Inflammatory macrophage (primary cell): ENCODE results near the gene DNASE1L3.

Experiments used
- DNase-seq, 2 donors: peaks; one replicate each; pipeline ENCODE4 v3.0.0-alpha.2; 2020 to 2022

Gene DNASE1L3

DNA sequence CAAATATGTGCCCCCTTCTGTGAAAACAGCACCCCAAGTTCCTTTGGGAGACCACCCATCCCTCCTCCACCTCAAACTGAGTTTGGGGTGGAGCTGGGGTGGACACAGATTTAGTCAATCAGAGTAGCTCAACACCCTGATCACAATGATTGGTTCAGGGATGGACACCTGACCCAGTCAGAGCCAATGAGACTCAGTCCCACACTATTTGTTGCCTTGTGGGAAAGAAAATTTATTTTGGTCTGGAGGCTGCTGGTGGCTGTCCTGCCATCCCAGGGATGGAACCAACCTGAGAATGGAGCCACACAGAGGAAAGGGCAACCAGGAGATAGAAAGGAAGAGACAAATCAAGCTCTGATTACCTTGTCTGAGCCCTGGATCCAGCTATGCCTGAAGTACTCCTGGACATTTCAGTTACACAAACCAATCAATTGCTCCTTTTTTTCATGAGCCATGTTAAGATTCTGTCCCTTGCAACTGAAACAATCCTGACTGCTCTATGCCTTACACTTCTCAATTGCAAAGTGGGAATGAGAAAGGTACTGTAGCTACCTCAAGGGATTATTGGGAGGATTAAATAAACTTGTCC lies 10.6 kb downstream of the DNASE1L3 start:
- DNase-seq, result no peak

DNA sequence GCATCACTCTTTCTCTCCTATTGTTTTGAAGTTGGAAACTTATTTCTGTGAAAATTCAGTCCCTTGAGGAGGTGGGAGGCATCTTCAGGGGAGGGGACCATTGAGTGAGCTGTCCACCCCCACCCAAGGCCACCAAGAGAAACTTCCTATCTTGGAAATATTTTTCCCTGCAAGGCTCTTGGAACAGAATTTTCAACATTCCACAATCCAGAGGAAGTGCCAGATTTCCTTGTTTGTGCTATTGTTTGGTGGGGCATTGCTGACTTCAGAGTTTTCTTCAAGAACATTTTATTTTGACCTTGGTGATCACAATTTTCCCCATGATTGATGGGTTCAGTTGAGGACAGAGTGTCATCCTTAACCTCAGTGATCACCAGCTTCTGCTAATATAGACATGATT lies 12.0 kb downstream of the DNASE1L3 start:
- DNase-seq, result no peak

DNA sequence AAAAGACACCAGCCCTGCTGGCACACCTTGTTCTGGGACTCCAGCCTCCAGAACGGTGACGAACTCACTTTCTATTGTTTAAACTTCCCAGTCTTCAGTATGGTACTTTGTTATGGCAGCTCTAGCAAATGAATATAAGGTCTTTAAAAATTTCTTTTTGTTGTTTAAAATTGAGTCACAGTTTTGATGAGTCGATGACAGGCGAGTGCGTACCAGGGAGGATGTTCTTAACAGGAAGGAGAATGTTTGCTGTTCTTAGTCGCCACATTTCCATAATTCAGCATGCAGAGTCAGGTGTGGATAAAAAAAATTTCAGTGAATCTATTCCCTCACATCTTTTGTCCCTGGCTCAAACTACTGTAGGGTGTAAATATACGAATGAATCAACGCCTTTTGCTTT lies 12.4 kb downstream of the DNASE1L3 start:
- DNase-seq, result no peak

DNA sequence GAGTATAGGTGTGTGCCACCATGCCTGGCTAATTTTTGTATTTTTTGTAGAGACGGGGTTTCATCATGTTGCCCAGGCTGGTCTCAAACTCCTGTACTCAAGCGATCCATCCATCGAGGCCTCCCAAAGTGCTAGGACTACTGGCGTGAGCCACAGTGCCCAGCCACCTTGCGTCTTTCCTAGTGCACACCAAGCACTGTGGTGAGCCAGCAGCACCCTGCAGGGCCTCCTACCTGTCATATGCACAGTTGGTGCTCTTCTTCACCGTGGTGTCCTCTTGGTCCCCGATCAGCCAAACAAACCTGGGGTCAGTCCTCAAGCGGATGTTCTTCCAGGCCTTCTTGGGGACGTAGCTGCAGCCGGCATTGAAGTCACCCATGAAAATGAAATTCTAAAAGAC lies 13.2 kb downstream of the DNASE1L3 start:
- no peak for DNase-seq

DNA sequence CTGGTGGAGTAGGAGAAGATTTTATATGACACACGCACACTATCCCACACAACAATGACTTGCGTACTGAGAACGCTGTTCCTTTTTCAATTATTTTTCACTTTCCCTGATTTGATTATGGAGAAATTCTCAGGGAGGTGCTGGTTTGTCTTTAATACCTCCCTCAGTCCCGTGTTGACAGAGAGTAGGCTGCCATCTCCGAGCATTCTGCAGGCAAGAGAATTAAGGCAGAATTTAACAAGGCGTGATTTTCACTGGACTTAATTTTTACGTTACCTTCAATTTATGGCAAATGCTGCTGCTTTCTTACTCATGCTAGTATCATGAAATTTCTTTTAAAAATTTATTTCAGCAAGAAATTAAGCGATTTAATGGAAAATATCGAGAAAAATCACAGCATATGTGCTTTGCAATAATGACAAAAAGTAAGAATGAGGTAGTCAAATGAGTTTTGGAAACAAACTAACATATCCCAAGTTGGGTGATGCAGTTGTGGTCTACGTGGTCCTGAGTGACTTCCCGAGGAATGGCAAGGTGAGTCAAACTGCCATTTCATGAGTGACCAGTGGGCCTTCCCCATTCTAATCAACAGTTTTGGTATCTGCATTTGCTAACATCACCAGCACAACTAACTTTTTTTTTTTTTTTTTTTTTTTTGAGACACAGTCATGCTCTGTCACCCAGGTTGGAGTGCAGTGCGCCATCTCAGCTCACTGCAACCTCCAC lies 16.9 kb downstream of the DNASE1L3 start:
- no peak for DNase-seq

DNA sequence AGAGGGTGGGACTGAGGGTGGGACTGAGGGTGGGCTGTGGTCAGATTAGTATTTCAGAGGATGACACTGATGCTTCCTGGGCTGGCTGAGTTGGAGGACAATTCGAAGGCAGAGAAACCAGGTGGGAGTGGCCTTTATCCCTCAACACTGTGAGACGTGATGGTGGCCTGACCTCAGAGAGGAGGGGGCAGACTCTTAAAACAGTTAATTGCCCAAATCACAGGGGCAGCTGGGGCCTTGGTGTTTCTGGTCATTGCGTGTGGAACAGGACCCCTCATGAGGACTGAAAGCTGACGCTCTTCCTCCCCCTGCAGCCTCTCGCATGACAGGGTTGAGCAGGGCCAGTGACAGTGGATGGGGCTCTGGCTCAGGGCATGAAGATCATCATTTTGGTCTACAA lies 18.7 kb downstream of the DNASE1L3 start:
- no peak for DNase-seq

DNA sequence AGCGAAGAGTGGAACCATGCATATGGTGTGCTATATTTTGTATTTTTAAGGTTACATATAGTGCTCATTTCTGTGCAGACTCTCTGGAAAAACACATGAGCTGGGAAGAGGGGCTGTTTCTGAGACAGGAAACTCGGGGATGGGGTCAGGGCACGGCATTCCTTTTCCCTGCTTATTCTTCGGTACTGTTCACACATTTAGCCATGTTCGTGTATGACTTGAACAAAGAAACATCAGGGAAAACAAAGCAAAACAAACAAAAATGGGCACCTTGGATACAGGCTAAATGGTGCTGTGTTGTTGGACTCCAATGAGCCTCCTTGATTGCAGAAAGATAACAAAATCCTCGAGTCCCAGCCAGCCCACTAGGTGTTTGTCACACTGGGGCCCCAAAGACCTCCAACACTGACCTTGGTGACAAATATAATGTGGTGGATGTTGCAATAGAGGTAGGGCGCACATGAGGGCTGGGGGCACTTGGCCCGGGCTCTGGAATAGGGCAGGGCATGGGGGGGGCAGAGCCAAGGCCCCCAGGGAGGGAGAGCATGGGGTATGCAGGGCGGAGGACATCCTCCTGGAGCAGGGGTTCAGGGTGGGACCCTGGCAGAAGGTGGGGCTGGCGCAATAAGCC lies 19.3 kb downstream of the DNASE1L3 start:
- no peak for DNase-seq

DNA sequence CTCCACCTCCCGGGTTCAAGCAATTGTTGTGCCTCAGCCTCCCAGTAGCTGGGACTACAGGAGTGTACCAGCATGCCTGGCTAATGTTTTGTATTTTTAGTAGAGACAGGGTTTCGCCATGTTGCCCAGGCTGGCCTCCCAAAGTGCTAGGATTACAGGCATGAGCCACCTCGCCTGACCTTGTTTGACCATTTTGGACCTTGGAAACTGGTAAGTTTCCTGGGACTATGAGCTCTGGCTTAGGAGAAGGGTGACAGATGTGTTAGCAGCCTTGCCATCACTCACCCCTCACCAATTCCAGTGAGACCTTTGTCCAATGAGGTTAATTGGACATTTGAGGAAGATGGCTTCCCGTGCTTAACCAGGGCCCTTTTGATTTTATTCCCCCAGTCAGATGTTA lies 19.9 kb downstream of the DNASE1L3 start:
- DNase-seq, result no peak

DNA sequence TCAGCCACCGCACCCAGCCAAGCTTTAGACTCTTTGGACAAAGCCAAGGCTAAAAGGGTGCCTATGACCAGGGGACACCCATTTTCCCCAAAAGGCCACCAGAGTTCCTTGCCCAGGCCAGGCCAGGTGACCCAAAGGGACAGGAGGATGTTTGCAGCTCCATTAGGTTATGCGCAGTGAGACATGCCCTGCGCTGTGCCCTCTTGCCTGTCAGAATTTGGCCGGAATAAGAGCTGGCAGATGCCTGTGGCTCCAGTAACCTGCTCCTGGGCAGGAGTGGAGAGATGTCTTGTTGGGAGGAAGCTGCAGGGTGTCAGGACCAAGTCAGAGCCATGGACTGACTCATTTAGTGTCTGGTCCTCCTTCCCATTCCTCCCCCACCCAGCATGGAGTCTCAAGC lies 20.5 kb downstream of the DNASE1L3 start:
- DNase-seq, result no peak

DNA sequence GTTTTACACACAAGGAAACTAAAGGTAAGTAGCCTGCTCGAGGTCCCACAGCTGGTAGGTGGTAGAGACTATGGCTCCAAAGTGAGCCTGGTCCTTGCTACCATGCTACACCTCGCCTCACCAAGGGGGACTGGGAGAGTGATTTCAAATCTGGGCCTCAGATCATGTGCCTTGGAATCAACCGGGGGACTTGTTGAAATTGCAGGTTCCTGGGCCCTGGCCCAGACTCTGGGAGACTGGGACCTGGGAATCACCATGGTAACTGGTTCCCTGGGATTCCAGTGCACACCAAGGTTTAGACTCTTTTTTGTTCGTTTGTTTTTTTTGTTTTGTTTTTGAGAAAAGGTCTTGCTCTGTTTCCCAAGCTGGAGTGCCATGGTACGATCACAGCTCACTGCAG lies 21.1 kb downstream of the DNASE1L3 start:
- no peak for DNase-seq

DNA sequence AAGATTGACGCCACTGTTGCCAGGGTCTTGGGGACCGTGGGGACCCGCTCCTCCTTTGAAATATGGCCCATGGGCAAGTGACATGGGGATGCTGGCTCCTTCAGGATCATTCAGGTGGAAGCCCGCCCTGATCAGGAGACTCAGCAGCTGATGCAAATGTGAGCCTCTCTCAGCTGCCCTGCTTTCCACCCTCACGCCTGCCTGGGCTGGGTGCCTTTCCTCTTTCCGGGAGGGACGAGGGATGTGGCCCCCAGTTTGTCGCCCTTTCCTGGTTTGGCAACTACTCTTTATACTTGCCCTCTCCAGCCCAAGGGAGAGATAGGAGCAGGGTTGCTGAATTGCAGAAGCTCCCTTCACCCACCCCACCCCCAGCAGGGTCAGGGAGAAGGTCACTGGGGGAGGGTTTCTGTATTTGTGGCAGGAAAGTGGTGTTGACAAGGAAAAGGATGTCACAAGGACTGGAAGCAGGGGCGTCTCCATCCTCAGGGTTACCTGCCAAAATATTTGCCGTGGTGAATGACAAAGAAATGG lies 21.8 kb downstream of the DNASE1L3 start:
- peak; percentile 32 to 49 for DNase-seq

DNA sequence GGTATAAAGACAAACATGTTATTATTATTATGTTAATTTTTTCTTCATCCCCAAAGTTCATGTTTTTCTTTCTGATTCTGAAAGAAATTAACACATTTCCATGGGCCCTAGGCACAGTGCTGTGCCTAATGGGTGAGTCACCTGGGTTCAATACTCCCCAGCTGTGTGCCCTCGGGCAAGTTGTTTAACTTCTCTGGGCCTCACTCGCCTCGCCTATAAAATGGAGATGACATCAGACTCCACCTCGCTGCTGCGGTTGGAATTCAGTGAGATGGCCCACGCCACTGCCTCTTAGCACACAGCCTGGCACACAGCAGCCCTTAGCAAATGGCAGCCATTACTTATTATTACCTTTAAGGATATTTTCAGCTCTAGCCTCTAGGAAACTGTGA lies 22.6 kb downstream of the DNASE1L3 start:
- no peak for DNase-seq

DNA sequence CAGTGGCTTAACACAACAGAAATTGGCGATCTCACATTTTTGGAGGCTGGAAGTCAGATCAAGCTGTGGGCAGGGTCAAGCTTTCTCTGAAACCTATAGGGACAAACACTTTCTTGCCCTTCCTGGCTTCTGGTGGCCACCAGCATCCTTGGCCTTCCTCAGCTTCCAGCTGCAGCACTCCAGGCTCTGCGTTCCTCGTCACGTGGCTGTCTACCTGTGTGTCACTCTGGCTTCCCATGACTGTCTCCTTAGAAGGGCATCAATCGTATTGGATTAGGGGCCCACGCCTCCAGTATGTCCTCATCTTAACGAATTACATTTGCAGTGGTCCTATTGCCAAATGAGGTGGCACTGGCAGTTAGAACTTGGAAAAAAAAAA lies 25.8 kb downstream of the DNASE1L3 start:
- no peak for DNase-seq

DNA sequence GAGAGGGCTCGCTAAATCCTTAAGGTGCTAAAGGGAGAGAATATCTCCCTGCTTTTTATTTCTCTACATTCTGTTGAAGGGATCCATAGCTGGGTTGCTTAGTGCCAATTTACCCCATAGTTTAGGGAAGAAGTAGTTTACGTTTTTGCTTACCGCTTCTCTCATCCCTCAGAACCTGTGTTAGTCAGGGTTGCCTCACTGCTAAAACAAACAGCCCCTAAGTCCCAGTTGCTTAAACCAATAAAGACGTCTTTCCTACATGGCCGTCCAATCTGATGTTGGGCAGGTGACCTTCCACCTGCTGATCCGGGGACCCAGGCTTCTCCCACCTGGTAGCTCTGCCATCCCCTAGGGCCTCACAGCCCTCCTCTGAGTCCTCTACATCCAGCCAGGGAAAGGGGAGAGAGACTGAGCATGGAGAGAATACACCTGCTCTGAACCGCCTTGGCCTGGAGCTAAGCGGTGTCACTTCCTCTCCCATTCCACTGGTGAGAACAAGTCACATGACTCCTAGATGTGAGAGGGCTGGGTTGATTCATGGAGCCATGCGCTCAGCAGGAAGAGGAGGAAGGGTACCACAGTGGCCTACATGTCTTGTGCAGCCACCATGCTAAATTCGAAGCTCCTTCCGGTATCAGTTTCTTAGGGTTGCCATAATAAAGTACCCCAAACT lies 26.3 kb downstream of the DNASE1L3 start:
- DNase-seq, result no peak

DNA sequence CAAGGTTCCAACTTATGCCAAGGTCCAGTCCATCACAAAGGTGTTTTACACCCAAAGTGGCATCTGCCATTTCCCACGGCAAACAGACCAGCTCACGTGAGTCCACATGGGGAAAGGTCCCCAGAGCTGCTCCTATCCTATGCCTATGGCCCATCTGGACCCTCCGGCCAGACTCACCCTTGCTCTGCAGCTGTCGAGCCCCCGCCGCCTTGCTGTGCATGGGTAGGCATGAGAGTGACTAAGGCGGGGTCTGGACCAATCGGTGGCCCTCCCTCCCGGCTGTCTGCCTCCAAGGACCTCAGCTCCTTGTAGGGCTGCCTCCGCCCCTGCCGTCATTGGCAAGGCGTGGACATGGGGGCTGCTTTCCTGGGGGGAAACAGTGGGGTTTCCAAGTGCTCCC lies 26.9 kb downstream of the DNASE1L3 start:
- no peak for DNase-seq

DNA sequence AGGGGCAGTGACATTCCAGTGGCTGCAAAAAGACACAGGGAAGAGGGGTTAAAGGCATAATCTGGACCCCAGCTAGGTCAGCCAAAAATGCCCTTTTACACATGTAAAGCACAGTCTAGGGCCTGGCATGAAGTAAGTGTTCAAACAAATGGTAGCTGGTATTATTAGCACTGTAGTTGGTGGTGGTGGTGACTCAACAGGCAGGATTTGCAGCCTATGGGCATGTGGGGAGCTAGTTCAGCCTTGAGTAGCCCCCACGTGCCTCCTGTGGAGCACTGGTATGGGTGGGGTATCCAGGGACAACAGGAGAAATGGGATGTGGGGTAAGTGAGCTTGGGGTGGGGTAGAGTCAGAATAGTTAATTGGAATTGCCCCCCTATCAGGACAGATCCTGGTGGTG lies 27.6 kb downstream of the DNASE1L3 start:
- no peak for DNase-seq

DNA sequence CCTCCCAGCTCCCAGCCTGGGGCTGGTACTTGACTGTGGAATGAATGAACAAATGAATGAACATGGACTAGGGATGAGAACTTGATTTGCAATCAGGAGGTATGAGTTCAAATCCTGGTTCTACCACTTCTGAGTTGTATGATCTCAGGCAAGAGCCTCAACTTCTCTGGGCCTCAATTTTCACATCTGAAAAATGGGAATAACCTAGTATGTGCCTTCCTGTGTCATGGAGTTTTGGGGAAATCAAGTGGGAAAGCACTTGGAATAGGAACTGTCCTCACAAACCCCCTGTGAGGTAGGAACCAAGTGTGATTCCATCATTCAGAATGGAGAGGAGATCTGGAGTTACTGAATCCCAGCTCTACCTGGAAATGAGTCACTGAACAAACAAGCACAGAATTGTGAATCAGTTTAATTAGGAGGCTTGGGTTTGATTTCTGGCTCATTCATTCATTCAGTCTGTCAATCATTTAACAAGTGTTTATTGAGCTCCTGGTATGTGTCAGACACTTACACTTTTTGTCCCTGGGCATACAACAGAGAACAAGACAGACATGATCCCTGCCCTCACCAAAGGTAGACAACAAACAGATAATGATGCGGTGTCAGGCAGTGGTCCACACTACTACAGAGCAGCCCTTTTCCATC lies 29.7 kb downstream of the DNASE1L3 start:
- DNase-seq, result no peak

DNA sequence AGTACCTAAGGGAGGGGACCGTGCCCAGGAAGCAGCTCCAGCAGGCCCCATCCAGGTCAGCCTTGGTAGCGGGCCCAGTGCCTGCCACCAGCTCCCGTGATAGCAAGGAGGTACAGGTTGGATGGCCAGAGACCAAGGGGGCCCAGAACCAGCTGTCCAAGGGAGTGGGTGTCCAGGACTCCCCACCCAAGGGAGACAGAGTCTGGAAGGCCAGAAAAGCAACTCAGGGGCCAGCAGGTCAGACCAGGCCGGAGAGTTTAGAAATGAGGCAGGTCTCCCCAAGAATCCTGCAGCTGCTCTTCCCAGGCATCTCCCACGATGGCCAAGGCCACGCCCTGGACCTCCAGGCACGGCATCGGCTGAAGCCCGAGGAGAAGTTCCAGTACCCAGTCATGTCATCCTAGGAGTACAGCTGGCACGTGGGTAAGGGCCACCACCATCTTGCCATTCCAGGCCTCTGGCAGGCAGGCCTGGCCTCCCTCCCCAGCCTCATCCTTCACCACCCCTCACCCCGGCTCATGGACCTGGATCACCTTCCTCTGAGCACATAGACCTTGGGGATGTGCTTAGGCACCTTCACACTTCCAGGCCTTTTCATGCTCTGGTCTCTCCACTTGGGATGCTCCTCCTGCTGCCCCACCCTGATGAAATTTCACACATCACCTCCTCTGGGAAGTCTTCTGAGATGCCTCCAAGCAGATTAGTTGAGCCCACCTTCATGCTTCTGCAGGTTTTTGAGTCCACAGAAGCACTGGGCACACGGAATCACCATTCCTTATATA lies 30.5 kb downstream of the DNASE1L3 start:
- no peak for DNase-seq

DNA sequence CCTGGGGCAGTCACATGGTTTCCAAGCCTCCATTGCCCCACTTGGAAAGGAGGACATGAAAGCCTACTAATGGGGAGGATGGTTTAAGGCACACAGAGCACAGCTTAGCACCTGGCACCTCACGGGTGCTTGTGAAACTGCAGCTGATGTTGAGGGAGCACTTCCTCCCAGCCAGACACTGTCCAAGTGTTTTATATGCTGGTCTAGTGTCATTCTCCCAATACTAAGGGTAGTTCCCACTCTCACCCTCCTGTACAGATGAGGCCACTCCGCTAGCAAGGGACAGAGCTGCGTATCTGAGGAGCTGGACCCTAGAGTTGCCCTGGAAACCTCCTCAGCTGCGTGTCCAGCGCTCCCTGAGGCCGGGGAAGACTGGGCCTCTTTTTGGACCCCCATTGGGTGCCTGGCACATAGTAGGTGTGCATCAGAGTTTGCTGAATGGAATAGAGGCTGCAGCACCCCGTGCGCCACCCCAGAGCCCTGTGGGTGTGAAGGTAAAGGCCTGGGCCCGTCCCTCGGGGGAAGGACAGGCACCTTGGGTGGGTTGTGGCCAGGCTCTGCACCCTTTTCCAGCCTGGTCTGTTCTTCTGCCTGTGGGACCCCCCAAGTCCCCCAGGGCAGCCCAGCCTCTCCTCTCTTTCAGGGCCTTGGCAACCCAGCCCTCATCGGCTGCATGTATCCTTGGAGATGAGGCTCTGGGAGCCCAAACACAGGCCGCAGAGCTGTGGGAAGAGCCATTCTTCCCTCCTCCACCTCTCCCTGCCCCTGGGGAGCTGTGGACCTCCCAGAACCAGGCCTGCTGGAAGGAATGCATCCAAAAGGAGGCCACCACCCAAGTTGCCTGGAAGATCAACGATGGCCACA lies 31.3 kb downstream of the DNASE1L3 start:
- no peak for DNase-seq

DNA sequence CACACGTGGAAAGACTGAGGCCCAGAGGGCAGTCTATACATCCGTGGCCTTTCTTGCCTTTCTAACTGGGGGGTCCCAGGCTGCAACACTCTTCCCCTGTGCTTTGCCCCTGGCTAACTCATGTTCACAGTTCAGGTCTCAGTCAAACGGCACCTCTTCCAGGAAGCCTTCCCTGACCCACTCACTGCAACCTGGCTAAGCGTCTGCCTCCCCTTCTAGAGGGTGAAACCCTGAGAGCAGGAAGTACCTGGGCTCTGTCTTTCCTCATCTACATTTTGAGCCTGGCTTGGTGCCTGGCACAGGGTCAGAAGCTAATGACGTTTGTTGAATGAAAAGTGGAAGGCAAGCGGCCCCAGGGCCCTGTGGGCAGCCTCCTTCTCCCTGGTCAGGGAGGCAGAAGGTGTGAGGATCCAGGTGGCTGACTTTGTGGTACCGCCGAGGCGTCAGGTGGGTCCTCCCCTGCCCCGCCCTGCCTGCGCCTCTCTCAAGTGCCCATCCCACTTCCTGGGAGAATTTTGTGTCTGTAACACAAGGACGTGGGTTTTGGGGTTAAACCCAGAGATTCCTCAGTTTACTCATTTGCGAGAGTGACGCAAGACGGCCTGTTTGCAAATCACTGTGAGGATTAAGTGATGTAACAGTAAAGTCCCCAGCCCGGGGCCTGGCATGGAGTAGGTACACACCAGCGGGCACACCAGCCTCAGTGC lies 32.1 kb downstream of the DNASE1L3 start:
- DNase-seq, result no peak
